ENCODE results near the gene TPCN2. TPM values are rescaled to one million over a fixed set of nuclear protein-coding genes. Genes with fewer than 3 reads are reported as not detected.

The TPCN2 gene
- total RNA-seq, 4 donors from 2014 or later = 16.8 to 33.8 (median 28.3) TPM

- Histone ChIP-seq H3K4me1 (peaks cover 0 to 32% (median 0%) of the 10 kb centered on the region in 3 donors), H3K27me3 (no peaks in the 10 kb centered on the region), H3K4me3 (no peak overlapping the region), H3K36me3 (peaks cover 0 to under 1% of the 10 kb centered on the region in 2 donors), H3K27ac (no peak overlapping the region), H3K9me3 (no peaks in the 10 kb centered on the region)
- TF ChIP-seq EP300 (IDR thresholded peaks at IDR 0.05) (no peak), POLR2A (IDR thresholded peaks at IDR 0.05) (no peak), CTCF (IDR thresholded peaks at IDR 0.05) (no peak), POLR2AphosphoS5 (IDR thresholded peaks at IDR 0.05) (no peak)
- 37 to 60% methylated on average over 1 to 6 of the region's 24 CpGs for WGBS, 2 donors (ENCODE audit: low coverage in 1 of 2)
- no peak for ATAC-seq
Observed at GRCh38 chr11:69102732-69103615, 54.2 kb downstream of the TPCN2 start.

GRCh38 chr11:69104212-69104855, 55.6 kb downstream of the TPCN2 start:
- Histone ChIP-seq H3K9me3 (no peaks in the 10 kb centered on the region), H3K36me3 (peaks cover 0 to 14% of the 10 kb centered on the region in 2 donors), H3K4me1 (peaks cover 0 to 32% (median 0%) of the 10 kb centered on the region in 3 donors), H3K27me3 (no peaks in the 10 kb centered on the region), H3K4me3 (no peak overlapping the region), H3K27ac (no peak overlapping the region)
- no peak for ATAC-seq
- WGBS, 2 donors (ENCODE audit: low coverage in 1 of 2) = 87 to 100% methylated on average over 3 to 4 of the region's 14 CpGs
- no peak for TF ChIP-seq POLR2A (IDR thresholded peaks at IDR 0.05)
- no peak for TF ChIP-seq EP300 (IDR thresholded peaks at IDR 0.05)
- TF ChIP-seq POLR2AphosphoS5 (IDR thresholded peaks at IDR 0.05) = no peak
- no peak for TF ChIP-seq CTCF (IDR thresholded peaks at IDR 0.05)

- H3K4me1 ChIP-seq = peaks cover 0 to 32% (median 0%) of the 10 kb centered on the region in 3 donors
- H3K27me3 ChIP-seq = no peaks in the 10 kb centered on the region
- TF ChIP-seq POLR2AphosphoS5 (IDR thresholded peaks at IDR 0.05) (no peak), POLR2A (IDR thresholded peaks at IDR 0.05) (no peak), CTCF (IDR thresholded peaks at IDR 0.05) (no peak), EP300 (IDR thresholded peaks at IDR 0.05) (no peak)
- H3K4me3 ChIP-seq = no peak overlapping the region
- 71 to 90% methylated on average over 5 to 7 of the region's 21 CpGs for WGBS, 2 donors (ENCODE audit: low coverage in 1 of 2)
- H3K36me3 ChIP-seq = peaks cover 0 to 16% of the 10 kb centered on the region in 2 donors
- ATAC-seq = no peak
- H3K27ac ChIP-seq = no peak overlapping the region
- no peaks in the 10 kb centered on the region for H3K9me3 ChIP-seq
Observed at GRCh38 chr11:69104856-69105395, 56.2 kb downstream of the TPCN2 start.

- Histone ChIP-seq H3K4me1 (peaks cover 0 to 32% (median 0%) of the 10 kb centered on the region in 3 donors), H3K36me3 (peaks cover 0 to 16% of the 10 kb centered on the region in 2 donors), H3K27ac (no peak overlapping the region), H3K4me3 (no peak overlapping the region), H3K27me3 (no peaks in the 10 kb centered on the region), H3K9me3 (no peaks in the 10 kb centered on the region)
- ATAC-seq = no peak
- 58% methylated on average over 2 of the region's 18 CpGs; no CpG with 5 or more reads in 1 of the 2 donors for WGBS, 2 donors (ENCODE audit: low coverage in 1 of 2)
- TF ChIP-seq EP300 (IDR thresholded peaks at IDR 0.05) (no peak), POLR2A (IDR thresholded peaks at IDR 0.05) (no peak), CTCF (IDR thresholded peaks at IDR 0.05) (no peak), POLR2AphosphoS5 (IDR thresholded peaks at IDR 0.05) (no peak)
Observed at GRCh38 chr11:69105461-69106030, 56.8 kb downstream of the TPCN2 start.
